Measurements from ENCODE around the gene CD40.

- no peak for TF ChIP-seq CTCF (conservative IDR thresholded peaks at IDR 0.05; ENCODE audit: low read length)
- TF ChIP-seq EZH2phosphoT487 (IDR thresholded peaks at IDR 0.05; ENCODE audit: borderline replicate concordance, low read depth, low read length) = no peak
These were observed 26.4 kb downstream of the CD40 start for GRCh38 chr20:46144432-46145025.
